Adrenal gland (tissue), 5 donors: ENCODE measurements around the gene TMEM9B.

Experiments
- POLR2A ChIP-seq, 2 donors: fragments of 450-650 bp; IDR thresholded peaks; one replicate each; pipeline ENCODE4 v1.6.1; 2017; ENCODE audit warnings: antibody characterized with exemption in 2 of 2, mild to moderate bottlenecking in 2 of 2, moderate library complexity in 1 of 2
- TF ChIP-seq, protein P1 (sequence below), 6 experiments: fragments of 450-650 bp in 4 of 6; fragments of 200-600 bp in 2 of 6; sonication (generic) in 1 of 6; IDR thresholded peaks; 1 replicate in 5 of 6; 2 replicates in 1 of 6; pipeline versions ENCODE4 v1.5.1 to v1.8.0; 2016 to 2021; ENCODE audit warnings: antibody characterized with exemption in 6 of 6, mild to moderate bottlenecking in 2 of 6, moderate library complexity in 1 of 6
- donor health status: DM: no; HTN: no; CAD: no.

DNA sequence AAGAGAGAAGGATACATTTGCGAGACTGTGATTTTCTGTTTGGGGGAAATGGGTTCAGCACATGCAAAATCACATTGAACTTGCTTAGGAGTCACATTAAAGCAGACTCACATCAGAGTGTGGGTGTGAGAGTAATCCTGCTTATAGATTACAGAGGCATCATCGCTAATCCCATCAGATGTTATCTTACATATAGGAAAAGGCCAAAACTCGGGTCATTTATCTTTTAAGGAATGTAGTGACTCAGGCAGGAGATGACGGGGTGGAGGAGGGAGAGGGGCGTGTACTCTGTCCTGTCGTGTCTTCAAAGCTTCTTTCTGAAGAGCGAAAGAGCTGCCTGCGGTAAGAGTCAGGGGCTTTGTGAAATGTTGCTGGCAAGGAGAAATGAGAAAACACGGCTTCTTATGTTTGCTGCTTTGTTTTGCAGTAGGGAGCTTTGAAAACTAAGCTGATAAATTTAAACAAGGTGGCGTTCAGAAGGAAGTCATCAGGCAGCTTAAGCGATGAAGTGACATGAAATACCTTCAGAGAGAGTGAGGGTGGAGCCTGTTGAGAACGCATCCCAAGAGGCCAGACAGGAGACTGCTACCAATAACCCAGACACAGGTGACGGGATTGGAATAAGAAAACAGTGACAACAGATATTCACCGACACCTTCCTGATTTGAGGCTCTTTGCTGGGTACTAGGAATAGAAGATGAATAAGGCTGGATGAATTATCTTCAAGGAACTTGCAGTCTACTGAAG lies 29.3 kb downstream of the TMEM9B start:
- TF ChIP-seq, protein P1, sequence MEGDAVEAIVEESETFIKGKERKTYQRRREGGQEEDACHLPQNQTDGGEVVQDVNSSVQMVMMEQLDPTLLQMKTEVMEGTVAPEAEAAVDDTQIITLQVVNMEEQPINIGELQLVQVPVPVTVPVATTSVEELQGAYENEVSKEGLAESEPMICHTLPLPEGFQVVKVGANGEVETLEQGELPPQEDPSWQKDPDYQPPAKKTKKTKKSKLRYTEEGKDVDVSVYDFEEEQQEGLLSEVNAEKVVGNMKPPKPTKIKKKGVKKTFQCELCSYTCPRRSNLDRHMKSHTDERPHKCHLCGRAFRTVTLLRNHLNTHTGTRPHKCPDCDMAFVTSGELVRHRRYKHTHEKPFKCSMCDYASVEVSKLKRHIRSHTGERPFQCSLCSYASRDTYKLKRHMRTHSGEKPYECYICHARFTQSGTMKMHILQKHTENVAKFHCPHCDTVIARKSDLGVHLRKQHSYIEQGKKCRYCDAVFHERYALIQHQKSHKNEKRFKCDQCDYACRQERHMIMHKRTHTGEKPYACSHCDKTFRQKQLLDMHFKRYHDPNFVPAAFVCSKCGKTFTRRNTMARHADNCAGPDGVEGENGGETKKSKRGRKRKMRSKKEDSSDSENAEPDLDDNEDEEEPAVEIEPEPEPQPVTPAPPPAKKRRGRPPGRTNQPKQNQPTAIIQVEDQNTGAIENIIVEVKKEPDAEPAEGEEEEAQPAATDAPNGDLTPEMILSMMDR (IDR thresholded peaks at IDR 0.05): no peak
- no peak for TF ChIP-seq POLR2A (IDR thresholded peaks at IDR 0.05)
